CD4-positive, alpha-beta T cell (primary cell): ENCODE measurements around the gene ARHGEF39. TPM values are rescaled to one million over a fixed set of nuclear protein-coding genes. Genes with fewer than 3 reads are reported as not detected.

Experiments used
- ATAC-seq: fragments of 200-7000 bp; cut with Tn5 transposase; one replicate; pipeline ENCODE4 v1.10.0; 2022; ENCODE audit warnings: mild to moderate bottlenecking; ENCODE audit not compliant: poor library complexity
- CTCF ChIA-PET: fragments of 350-600 bp; sonication (Branson Sonifier 250); formaldehyde crosslinking; loops from one replicate; lab custom pipeline; 2021; ENCODE audit warnings: antibody characterized with exemption, inconsistent platforms; lab: Charles Lee
- POLR2A ChIA-PET: fragments of 350-600 bp; sonication (Branson Sonifier 250); formaldehyde crosslinking; loops from one replicate; lab custom pipeline; 2021; ENCODE audit warnings: antibody characterized with exemption, inconsistent platforms; lab: Charles Lee
- DNase-seq, 14 experiments: peaks; one replicate each; pipeline ENCODE4 v3.0.0-alpha.2; 2013 to 2020; ENCODE audit warnings: mixed read lengths in 2 of 14
- H3K27ac ChIP-seq, 2 donors: one replicate each; pipeline versions ENCODE4 v1.5.1 to v1.7.0; 2013; ENCODE audit warnings: low read length in 2 of 2, low read depth in 1 of 2, mild to moderate bottlenecking in 1 of 2
- H3K27me3 ChIP-seq, 2 experiments: 1 replicate in 1 of 2; 2 replicates in 1 of 2; pipeline versions ENCODE4 v1.6.1 to v1.7.0; 2013; ENCODE audit warnings: low read length in 2 of 2, control low read depth in 1 of 2, mild to moderate bottlenecking in 1 of 2, moderate library complexity in 1 of 2; ENCODE audit not compliant: insufficient read depth in 2 of 2, control insufficient read depth in 1 of 2
- H3K36me3 ChIP-seq: one replicate; pipeline ENCODE4 v1.6.1; 2013; ENCODE audit warnings: low read length, control low read depth; ENCODE audit not compliant: insufficient read depth
- H3K4me1 ChIP-seq: one replicate; pipeline ENCODE4 v1.6.1; 2013; ENCODE audit warnings: low read length, control low read depth; ENCODE audit not compliant: insufficient read depth
- H3K4me3 ChIP-seq: one replicate; pipeline ENCODE4 v1.5.1; 2013; ENCODE audit warnings: mild to moderate bottlenecking, low read length, moderate library complexity
- H3K9me3 ChIP-seq, 2 experiments: 1 replicate in 1 of 2; 2 replicates in 1 of 2; pipeline versions ENCODE4 v1.6.1 to v1.7.0; 2013; ENCODE audit warnings: low read length in 2 of 2, mild to moderate bottlenecking in 2 of 2, control low read depth in 1 of 2, moderate library complexity in 1 of 2; ENCODE audit not compliant: control insufficient read depth in 1 of 2, insufficient read depth in 1 of 2
- H3K27ac Mint-ChIP-seq: one replicate; pipeline ENCODE4 v1.8.0; 2020; ENCODE audit warnings: mixed read lengths
- H3K27me3 Mint-ChIP-seq: one replicate; pipeline ENCODE4 v1.8.0; 2021; ENCODE audit warnings: mixed read lengths
- H3K36me3 Mint-ChIP-seq: one replicate; pipeline ENCODE4 v1.8.0; 2021; ENCODE audit warnings: low read depth, mixed read lengths
- H3K4me1 Mint-ChIP-seq: one replicate; pipeline ENCODE4 v1.8.0; 2021; ENCODE audit warnings: low read depth, mixed read lengths
- H3K4me3 Mint-ChIP-seq: one replicate; pipeline ENCODE4 v1.8.0; 2020; ENCODE audit warnings: mild to moderate bottlenecking, mixed read lengths
- H3K9me3 Mint-ChIP-seq: one replicate; pipeline ENCODE4 v1.8.0; 2020; ENCODE audit warnings: mixed read lengths
- intact Hi-C, 2 experiments: fragments of 100-400 bp; cut with DNase I in 1 of 2; cut with micrococcal nuclease in 1 of 2; formaldehyde crosslinking; loops; one replicate each; pipeline versions ENCODE4 v1.15.1 to v1.9.0; 2023 to 2025; cut with DNase I, micrococcal nuclease
- total RNA-seq, 174 experiments: library from RNA in 2 of 174; stranded (reverse) in 2 of 174; gene quantifications; one replicate each; pipeline ENCODE4 v1.2.3 and lab custom pipeline; 2021 to 2026
- TF ChIP-seq, protein P1 (sequence below): fragments of 200-600 bp; IDR thresholded peaks from one replicate; pipeline ENCODE4 v1.8.0; 2022; ENCODE audit warnings: antibody characterized with exemption, mild to moderate bottlenecking

ARHGEF39 gene
- total RNA-seq, 2 experiments from 2014 or later, result 0.08 to 0.17 TPM

DNA sequence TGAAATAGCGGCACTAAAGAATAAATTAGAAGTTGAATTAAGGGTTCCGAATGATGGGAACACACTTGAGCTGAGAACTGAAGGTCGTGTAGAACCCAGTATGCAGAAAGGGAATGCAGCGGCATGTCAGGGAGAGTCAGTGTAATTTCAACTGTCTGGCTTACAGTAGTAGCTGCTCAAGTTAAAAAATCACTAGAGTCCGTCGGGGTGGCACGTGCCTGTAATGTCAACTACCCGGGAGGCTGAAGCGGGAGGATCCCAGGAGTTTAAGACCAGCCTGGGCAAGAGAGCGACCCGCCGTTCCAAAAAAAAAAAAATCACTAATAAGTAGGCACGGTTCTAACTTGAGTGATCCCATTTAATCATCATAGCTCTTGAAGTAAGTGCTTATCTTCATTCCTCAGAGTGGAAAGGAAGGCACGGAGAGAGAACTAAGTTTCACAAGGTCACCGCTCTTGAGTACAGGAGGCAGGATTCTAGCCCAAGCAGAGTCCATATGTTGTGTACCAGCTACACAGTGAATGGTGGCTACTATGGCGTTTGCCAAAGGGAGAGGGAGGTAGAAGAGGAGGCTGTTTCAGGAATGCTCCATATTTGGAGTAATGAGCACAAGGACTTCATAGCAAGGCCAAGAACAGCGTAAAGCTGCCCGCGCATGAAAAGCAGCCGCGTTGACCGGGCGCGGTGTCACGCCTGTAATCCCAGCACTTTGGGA, 8.0 kb downstream of the ARHGEF39 start:
- peaks cover 64% of the 10 kb centered on the region for H3K4me1 Mint-ChIP-seq
- H3K4me1 ChIP-seq, result peaks cover 71% of the 10 kb centered on the region
- peaks cover 3% of the 10 kb centered on the region for H3K9me3 Mint-ChIP-seq
- H3K27ac ChIP-seq, result peak overlapping the region; percentile 99 to 100
- H3K9me3 ChIP-seq, result peaks cover 0 to 4% of the 10 kb centered on the region in 2 experiments
- H3K4me3 ChIP-seq, result peak overlapping the region; percentile 88
- peaks cover 51% of the 10 kb centered on the region for H3K36me3 Mint-ChIP-seq
- peak overlapping the region; percentile 96 for H3K4me3 Mint-ChIP-seq
- peaks cover 16% of the 10 kb centered on the region for H3K36me3 ChIP-seq
- H3K27me3 Mint-ChIP-seq, result peaks cover 8% of the 10 kb centered on the region
- H3K27ac Mint-ChIP-seq, result peak overlapping the region; percentile 100
- no peak for ATAC-seq
- no peaks in the 10 kb centered on the region for H3K27me3 ChIP-seq
- peak in 1 of 14 experiments; percentile 45 for DNase-seq
- ChIA-PET CTCF (interaction anchor here (1.0 to 6.2 kb wide), 14 partner anchors 10 to 757 kb away, joined by 3 to 94 read pairs (median 12); partner anchors contain the start of genes CD72, CREB3, SIT1 and SPAG8), POLR2A (interaction anchor here (0.6 to 5.1 kb wide), 22 partner anchors 9 to 585 kb away, joined by 3 to 175 read pairs (median 6); partner anchors contain the start of genes CREB3, GBA2, RGP1 and SPAG8)
- intact Hi-C loops, result loop anchor here (1.0 to 5.0 kb wide), 4 partner anchors 10 to 170 kb away; partner anchors contain the start of genes CD72 (in 2 of the 2), CREB3 (in 1 of the 2), FAM221B (in 1 of the 2) and TLN1 (in 1 of the 2)
- TF ChIP-seq, protein P1, sequence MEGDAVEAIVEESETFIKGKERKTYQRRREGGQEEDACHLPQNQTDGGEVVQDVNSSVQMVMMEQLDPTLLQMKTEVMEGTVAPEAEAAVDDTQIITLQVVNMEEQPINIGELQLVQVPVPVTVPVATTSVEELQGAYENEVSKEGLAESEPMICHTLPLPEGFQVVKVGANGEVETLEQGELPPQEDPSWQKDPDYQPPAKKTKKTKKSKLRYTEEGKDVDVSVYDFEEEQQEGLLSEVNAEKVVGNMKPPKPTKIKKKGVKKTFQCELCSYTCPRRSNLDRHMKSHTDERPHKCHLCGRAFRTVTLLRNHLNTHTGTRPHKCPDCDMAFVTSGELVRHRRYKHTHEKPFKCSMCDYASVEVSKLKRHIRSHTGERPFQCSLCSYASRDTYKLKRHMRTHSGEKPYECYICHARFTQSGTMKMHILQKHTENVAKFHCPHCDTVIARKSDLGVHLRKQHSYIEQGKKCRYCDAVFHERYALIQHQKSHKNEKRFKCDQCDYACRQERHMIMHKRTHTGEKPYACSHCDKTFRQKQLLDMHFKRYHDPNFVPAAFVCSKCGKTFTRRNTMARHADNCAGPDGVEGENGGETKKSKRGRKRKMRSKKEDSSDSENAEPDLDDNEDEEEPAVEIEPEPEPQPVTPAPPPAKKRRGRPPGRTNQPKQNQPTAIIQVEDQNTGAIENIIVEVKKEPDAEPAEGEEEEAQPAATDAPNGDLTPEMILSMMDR, result no peak

DNA sequence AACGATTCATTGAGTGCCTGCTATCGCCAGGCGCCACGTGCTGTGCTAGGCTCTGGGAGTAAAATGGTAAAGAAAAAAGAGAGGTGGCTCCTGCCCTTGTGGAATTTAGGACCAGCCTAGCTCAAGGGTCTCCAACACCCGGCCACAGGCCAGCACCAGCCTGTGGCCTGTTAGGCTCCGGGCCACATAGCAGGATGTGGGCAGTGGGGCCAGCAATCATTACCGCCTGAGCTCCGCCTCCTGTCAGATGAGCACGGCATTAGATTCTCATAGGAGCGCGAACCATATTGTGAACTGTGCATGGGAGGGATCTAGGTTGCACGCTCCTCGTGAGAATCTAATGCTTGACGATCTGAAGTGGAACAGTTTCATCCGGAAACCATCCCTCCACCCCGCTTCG, 8.6 kb downstream of the ARHGEF39 start:
- intact Hi-C loops, result loop anchor here (2.0 to 5.0 kb wide), 3 partner anchors 39 to 171 kb away; partner anchors contain the start of genes CD72 (in 2 of the 2), CREB3 (in 1 of the 2), FAM221B (in 1 of the 2) and TLN1 (in 1 of the 2)
- POLR2A ChIA-PET, result interaction anchor here (0.7 to 5.1 kb wide), 9 partner anchors 8 to 156 kb away, joined by 3 to 175 read pairs (median 8); partner anchors contain the start of genes ARHGEF39, SPAG8 and TESK1
- CTCF ChIA-PET, result interaction anchor here (2.7 to 6.2 kb wide), 7 partner anchors 9 to 100 kb away, joined by 15 to 94 read pairs (median 22); partner anchors contain the start of genes CD72, CREB3, SIT1 and TLN1
- Histone ChIP-seq H3K27ac (peak overlapping the region in 1 of 2 donors; percentile 100), H3K36me3 (peaks cover 14% of the 10 kb centered on the region), H3K4me3 (no peak overlapping the region), H3K9me3 (peaks cover 0 to 4% of the 10 kb centered on the region in 2 experiments), H3K4me1 (peaks cover 71% of the 10 kb centered on the region), H3K27me3 (no peaks in the 10 kb centered on the region)
- Mint-ChIP-seq H3K9me3 (peaks cover 3% of the 10 kb centered on the region), H3K4me3 (peak overlapping the region; percentile 96), H3K27me3 (peaks cover 8% of the 10 kb centered on the region), H3K4me1 (peaks cover 66% of the 10 kb centered on the region), H3K27ac (peak overlapping the region; percentile 100), H3K36me3 (peaks cover 47% of the 10 kb centered on the region)
- TF ChIP-seq, protein P1, result no peak
- ATAC-seq, result no peak
- peak in 2 of 14 experiments; percentile 36 to 44 for DNase-seq

DNA sequence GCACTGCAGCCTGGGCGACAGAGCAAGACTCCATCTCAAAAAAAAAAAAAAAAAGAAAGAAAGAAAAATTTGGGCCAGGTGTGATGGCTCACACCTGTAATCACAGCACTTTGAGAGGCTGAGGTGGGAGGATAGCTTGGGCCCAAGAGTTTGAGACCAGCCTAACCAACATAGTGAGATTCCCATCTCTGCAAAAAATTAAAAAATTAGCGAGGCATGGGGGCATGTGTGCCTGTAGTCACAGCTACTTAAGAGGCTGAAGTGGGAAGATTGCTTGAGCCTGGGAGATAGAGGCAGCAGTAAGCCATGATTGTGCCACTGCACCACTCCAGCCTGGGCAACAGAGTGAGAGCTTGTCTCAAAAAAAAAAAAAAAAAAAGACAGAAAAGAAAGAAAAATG, 11.4 kb downstream of the ARHGEF39 start:
- peak overlapping the region; percentile 52 for H3K27ac Mint-ChIP-seq
- ATAC-seq (no peak), DNase-seq (no peak)
- H3K9me3 Mint-ChIP-seq, result peaks cover 3% of the 10 kb centered on the region
- no peak overlapping the region for H3K4me3 Mint-ChIP-seq
- no peak overlapping the region for H3K4me3 ChIP-seq
- no peaks in the 10 kb centered on the region for H3K27me3 ChIP-seq
- H3K4me1 Mint-ChIP-seq, result peaks cover 65% of the 10 kb centered on the region
- H3K9me3 ChIP-seq, result peaks cover 0 to 4% of the 10 kb centered on the region in 2 experiments
- TF ChIP-seq, protein P1, result no peak
- ChIA-PET POLR2A (no interaction called here), CTCF (interaction anchor here (0.7 to 1.0 kb wide), 2 partner anchors 18 to 43 kb away, joined by 3 read pairs; no protein-coding TSS in a partner anchor)
- H3K27ac ChIP-seq, result peak overlapping the region in 1 of 2 donors; percentile 2
- peaks cover 69% of the 10 kb centered on the region for H3K4me1 ChIP-seq
- H3K36me3 Mint-ChIP-seq, result peaks cover 33% of the 10 kb centered on the region
- peaks cover 7% of the 10 kb centered on the region for H3K36me3 ChIP-seq
- intact Hi-C loops, result loop anchor here in 1 of 2 experiments (5.0 kb wide), 1 partner anchor 159 kb away; the partner anchor contains the start of gene SPAG8
- H3K27me3 Mint-ChIP-seq, result peaks cover 8% of the 10 kb centered on the region
